ENCODE data around the gene RNU6-9.

DNA sequence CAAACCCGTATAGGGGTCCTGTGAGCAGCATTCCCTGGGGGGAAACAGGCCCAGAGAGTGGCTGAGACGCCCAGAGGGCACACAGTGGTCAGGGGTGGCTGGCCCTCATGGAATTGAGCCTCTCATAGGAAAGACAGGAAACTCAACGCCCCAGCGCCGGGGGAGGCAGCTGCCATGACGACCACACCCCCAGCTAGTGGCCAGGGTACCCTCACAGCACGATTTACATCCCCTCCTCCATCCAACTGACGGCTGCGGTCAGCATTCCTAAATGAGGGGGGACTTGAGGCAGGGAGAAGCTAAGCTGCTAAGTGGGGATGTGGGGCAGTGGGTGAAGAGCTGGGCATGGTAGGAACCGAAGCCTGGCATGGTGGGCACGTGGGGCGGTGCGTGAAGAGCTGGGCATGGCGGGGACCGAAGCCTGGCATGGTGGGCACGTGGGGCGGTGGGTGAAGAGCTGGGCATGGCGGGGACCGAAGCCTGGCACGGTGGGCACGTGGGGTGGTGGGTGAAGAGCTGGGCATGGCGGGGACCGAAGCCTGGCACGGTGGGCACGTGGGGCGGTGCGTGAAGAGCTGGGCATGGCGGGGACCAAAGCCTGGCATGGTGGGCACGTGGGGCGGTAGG, 10.3 kb upstream of the RNU6-9 start:
- no peak for TF ChIP-seq POLR2A (IDR thresholded peaks at IDR 0.05)
- TF ChIP-seq, protein P1, sequence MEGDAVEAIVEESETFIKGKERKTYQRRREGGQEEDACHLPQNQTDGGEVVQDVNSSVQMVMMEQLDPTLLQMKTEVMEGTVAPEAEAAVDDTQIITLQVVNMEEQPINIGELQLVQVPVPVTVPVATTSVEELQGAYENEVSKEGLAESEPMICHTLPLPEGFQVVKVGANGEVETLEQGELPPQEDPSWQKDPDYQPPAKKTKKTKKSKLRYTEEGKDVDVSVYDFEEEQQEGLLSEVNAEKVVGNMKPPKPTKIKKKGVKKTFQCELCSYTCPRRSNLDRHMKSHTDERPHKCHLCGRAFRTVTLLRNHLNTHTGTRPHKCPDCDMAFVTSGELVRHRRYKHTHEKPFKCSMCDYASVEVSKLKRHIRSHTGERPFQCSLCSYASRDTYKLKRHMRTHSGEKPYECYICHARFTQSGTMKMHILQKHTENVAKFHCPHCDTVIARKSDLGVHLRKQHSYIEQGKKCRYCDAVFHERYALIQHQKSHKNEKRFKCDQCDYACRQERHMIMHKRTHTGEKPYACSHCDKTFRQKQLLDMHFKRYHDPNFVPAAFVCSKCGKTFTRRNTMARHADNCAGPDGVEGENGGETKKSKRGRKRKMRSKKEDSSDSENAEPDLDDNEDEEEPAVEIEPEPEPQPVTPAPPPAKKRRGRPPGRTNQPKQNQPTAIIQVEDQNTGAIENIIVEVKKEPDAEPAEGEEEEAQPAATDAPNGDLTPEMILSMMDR (IDR thresholded peaks at IDR 0.05) = no peak

Measured in tibial nerve (tissue), 3 donors.